Natural killer cell (primary cell): ENCODE results near the gene DCP2. TPM values are rescaled to one million over a fixed set of nuclear protein-coding genes. Genes with fewer than 3 reads are reported as not detected.
A peak's percentile ranks its signal among the peaks of the same experiment; 100 is the strongest.

Experiments used
- ATAC-seq, 3 donors: fragments of 150-1000 bp in 2 of 3; fragments of 200-7000 bp in 1 of 3; cut with Tn5 transposase; 1 replicate in 1 of 3; 2 replicates in 2 of 3; pipeline ENCODE4 v1.10.0; 2021; ENCODE audit warnings: mild to moderate bottlenecking in 2 of 3, moderate library complexity in 2 of 3
- DNase-seq, 2 donors: peaks; one replicate each; pipeline versions ENCODE4 v3.0.0 to v3.0.0-alpha.2; 2013 to 2021; ENCODE audit warnings: mixed read lengths in 1 of 2
- H3K27ac ChIP-seq: one replicate; pipeline ENCODE4 v1.5.1; 2013; ENCODE audit warnings: mild to moderate bottlenecking, low read length
- H3K27me3 ChIP-seq: one replicate; pipeline ENCODE4 v1.6.1; 2013; ENCODE audit warnings: low read length; ENCODE audit not compliant: control insufficient read depth, insufficient read depth
- H3K36me3 ChIP-seq: one replicate; pipeline ENCODE4 v1.6.1; 2013; ENCODE audit warnings: low read length; ENCODE audit not compliant: control insufficient read depth, insufficient read depth
- H3K4me1 ChIP-seq: one replicate; pipeline ENCODE4 v1.6.1; 2013; ENCODE audit warnings: low read length; ENCODE audit not compliant: control insufficient read depth, insufficient read depth
- H3K4me3 ChIP-seq: one replicate; pipeline ENCODE4 v1.5.1; 2013; ENCODE audit warnings: low read length
- H3K9me3 ChIP-seq: one replicate; pipeline ENCODE4 v1.6.1; 2013; ENCODE audit warnings: low read length; ENCODE audit not compliant: control insufficient read depth, insufficient read depth
- H3K27ac Mint-ChIP-seq, 2 donors: one replicate each; pipeline ENCODE4 v1.8.0; 2022; ENCODE audit warnings: mild to moderate bottlenecking in 2 of 2, mixed read lengths in 2 of 2, moderate library complexity in 1 of 2
- H3K27me3 Mint-ChIP-seq, 2 donors: one replicate each; pipeline ENCODE4 v1.8.0; 2022; ENCODE audit warnings: low read depth in 2 of 2, mixed read lengths in 2 of 2
- H3K36me3 Mint-ChIP-seq: one replicate; pipeline ENCODE4 v1.8.0; 2022; ENCODE audit warnings: mixed read lengths
- H3K4me1 Mint-ChIP-seq, 2 donors: one replicate each; pipeline ENCODE4 v1.8.0; 2022; ENCODE audit warnings: mixed read lengths in 2 of 2
- H3K4me3 Mint-ChIP-seq: one replicate; pipeline ENCODE4 v1.8.0; 2022; ENCODE audit warnings: mild to moderate bottlenecking, moderate library complexity, mixed read lengths
- H3K9me3 Mint-ChIP-seq, 2 donors: one replicate each; pipeline ENCODE4 v1.8.0; 2022; ENCODE audit warnings: mixed read lengths in 2 of 2
- CTCF ChIP-seq: fragments of 200-600 bp; IDR thresholded peaks from one replicate; pipeline ENCODE4 v1.8.0; 2022; ENCODE audit warnings: antibody characterized with exemption
- WGBS: methylation state at CpG from one replicate; pipeline ENCODE4 v1.1.7; 2013; ENCODE audit warnings: missing lambda C conversion rate; ENCODE audit not compliant: insufficient coverage; 5-methylcytosine and 5-hydroxymethylcytosine counted together
- intact Hi-C: fragments of 100-400 bp; cut with micrococcal nuclease; formaldehyde crosslinking; loops from one replicate; pipeline ENCODE4 v1.14.2; 2022
- total RNA-seq, 4 donors: library from RNA; stranded (reverse); fragments of 120-200 nt in 1 of 4; gene quantifications; one replicate each; pipeline versions ENCODE4 v1.2.3 to v1.2.4, GENCODE V29; 2013 to 2022

Gene DCP2
- total RNA-seq, 3 donors from 2014 or later (not counting 1 experiment from before 2014, with no cell fraction given): 69.3 to 82.9 (median 76.7) TPM

GRCh38 chr5:112931473-112931872 is 45.1 kb upstream of the DCP2 start:
- Mint-ChIP-seq H3K27ac (peak overlapping the region; percentile 63 to 80), H3K27me3 (no peaks in the 10 kb centered on the region), H3K9me3 (no peaks in the 10 kb centered on the region), H3K36me3 (no peaks in the 10 kb centered on the region), H3K4me1 (peaks cover 24 to 44% of the 10 kb centered on the region in 2 donors), H3K4me3 (no peak overlapping the region)
- Histone ChIP-seq H3K27ac (no peak overlapping the region), H3K4me3 (no peak overlapping the region), H3K9me3 (no peaks in the 10 kb centered on the region), H3K36me3 (no peaks in the 10 kb centered on the region), H3K4me1 (peaks cover 30% of the 10 kb centered on the region), H3K27me3 (no peaks in the 10 kb centered on the region)
- TF ChIP-seq CTCF: no peak
- ATAC-seq (no peak), DNase-seq (no peak)
- intact Hi-C loops: no loop called here
- WGBS: no CpG with 5 or more reads among the region's 2 CpGs

- H3K36me3 Mint-ChIP-seq: no peaks in the 10 kb centered on the region
- H3K27ac ChIP-seq: no peak overlapping the region
- no peak overlapping the region for H3K27ac Mint-ChIP-seq
- no peak for TF ChIP-seq CTCF
- DNase-seq: no peak
- H3K4me3 Mint-ChIP-seq: no peak overlapping the region
- no peak for ATAC-seq
- H3K4me3 ChIP-seq: no peak overlapping the region
- H3K9me3 ChIP-seq: no peaks in the 10 kb centered on the region
- H3K27me3 Mint-ChIP-seq: no peaks in the 10 kb centered on the region
- peaks cover 24 to 44% of the 10 kb centered on the region in 2 donors for H3K4me1 Mint-ChIP-seq
- WGBS: no CpG with 5 or more reads among the region's 1 CpG
- H3K27me3 ChIP-seq: no peaks in the 10 kb centered on the region
- H3K9me3 Mint-ChIP-seq: no peaks in the 10 kb centered on the region
- no peaks in the 10 kb centered on the region for H3K36me3 ChIP-seq
- H3K4me1 ChIP-seq: peaks cover 27% of the 10 kb centered on the region
- intact Hi-C loops: no loop called here
These were observed 43.5 kb upstream of the DCP2 start for GRCh38 chr5:112933105-112933504.

GRCh38 chr5:112933651-112934365 is 42.8 kb upstream of the DCP2 start:
- no peak overlapping the region for H3K4me3 Mint-ChIP-seq
- Histone ChIP-seq H3K4me3 (no peak overlapping the region), H3K4me1 (peaks cover 20% of the 10 kb centered on the region), H3K27ac (no peak overlapping the region), H3K9me3 (no peaks in the 10 kb centered on the region), H3K27me3 (no peaks in the 10 kb centered on the region), H3K36me3 (no peaks in the 10 kb centered on the region)
- DNase-seq: no peak
- no peaks in the 10 kb centered on the region for H3K9me3 Mint-ChIP-seq
- intact Hi-C loops: no loop called here
- no CpG with 5 or more reads among the region's 1 CpG for WGBS
- no peak overlapping the region for H3K27ac Mint-ChIP-seq
- no peaks in the 10 kb centered on the region for H3K27me3 Mint-ChIP-seq
- H3K4me1 Mint-ChIP-seq: peaks cover 24 to 37% of the 10 kb centered on the region in 2 donors
- no peak for ATAC-seq
- no peak for TF ChIP-seq CTCF
- H3K36me3 Mint-ChIP-seq: no peaks in the 10 kb centered on the region

GRCh38 chr5:112934366-112934663 is 42.3 kb upstream of the DCP2 start:
- no peak overlapping the region for H3K4me3 ChIP-seq
- no peaks in the 10 kb centered on the region for H3K27me3 ChIP-seq
- Mint-ChIP-seq H3K27ac (no peak overlapping the region), H3K9me3 (no peaks in the 10 kb centered on the region), H3K27me3 (no peaks in the 10 kb centered on the region), H3K4me3 (no peak overlapping the region), H3K36me3 (no peaks in the 10 kb centered on the region), H3K4me1 (peaks cover 20 to 32% of the 10 kb centered on the region in 2 donors)
- no peak for ATAC-seq
- intact Hi-C loops: no loop called here
- no peak overlapping the region for H3K27ac ChIP-seq
- H3K4me1 ChIP-seq: peaks cover 15% of the 10 kb centered on the region
- no peak for DNase-seq
- H3K9me3 ChIP-seq: no peaks in the 10 kb centered on the region
- no peak for TF ChIP-seq CTCF
- H3K36me3 ChIP-seq: no peaks in the 10 kb centered on the region
